HG02970 (cell line): ENCODE results near the gene ETV1.

Experiments
- ATAC-seq: cut with Tn5 transposase; IDR thresholded peaks from one replicate; pipeline ENCODE4 v1.9.1; 2021; ENCODE audit warnings: mild to moderate bottlenecking, moderate library complexity, moderate number of reproducible peaks; ENCODE audit not compliant: unreplicated experiment, low FRiP score

The ETV1 gene

GRCh38 chr7:13890793-13891192, 98.7 kb downstream of the ETV1 start:
- no peak for ATAC-seq

- no peak for ATAC-seq
Observed at GRCh38 chr7:13886356-13886755, 103.1 kb downstream of the ETV1 start.

GRCh38 chr7:13882051-13882450, 107.4 kb downstream of the ETV1 start:
- ATAC-seq, result no peak

GRCh38 chr7:13880789-13881188, 108.7 kb downstream of the ETV1 start:
- no peak for ATAC-seq

GRCh38 chr7:13879994-13880686, 109.3 kb downstream of the ETV1 start:
- no peak for ATAC-seq

GRCh38 chr7:13879143-13879542, 110.3 kb downstream of the ETV1 start:
- no peak for ATAC-seq

- ATAC-seq, result no peak
Observed at GRCh38 chr7:13878154-13878553, 111.3 kb downstream of the ETV1 start.

- ATAC-seq, result no peak
Observed at GRCh38 chr7:13875496-13876074, 113.9 kb downstream of the ETV1 start.

- ATAC-seq, result no peak
Observed at GRCh38 chr7:13874783-13875182, 114.7 kb downstream of the ETV1 start.

- ATAC-seq, result no peak
Observed at GRCh38 chr7:13872709-13873108, 116.8 kb downstream of the ETV1 start.

GRCh38 chr7:13871008-13871407, 118.5 kb downstream of the ETV1 start:
- ATAC-seq, result no peak

GRCh38 chr7:13860734-13861133, 128.7 kb downstream of the ETV1 start:
- no peak for ATAC-seq

- ATAC-seq, result no peak
Observed at GRCh38 chr7:13856012-13856411, 133.5 kb downstream of the ETV1 start.

- ATAC-seq, result no peak
Observed at GRCh38 chr7:13852281-13852968, 137.0 kb downstream of the ETV1 start.

GRCh38 chr7:13851736-13852135, 137.7 kb downstream of the ETV1 start:
- ATAC-seq, result no peak

- peak; percentile 95 for ATAC-seq
Observed at GRCh38 chr7:13850185-13850752, 139.2 kb downstream of the ETV1 start.

GRCh38 chr7:13849163-13849892, 140.1 kb downstream of the ETV1 start:
- no peak for ATAC-seq

GRCh38 chr7:13848681-13849131, 140.8 kb downstream of the ETV1 start:
- no peak for ATAC-seq

GRCh38 chr7:13846386-13846785, 143.1 kb downstream of the ETV1 start:
- ATAC-seq, result no peak

- ATAC-seq, result no peak
Observed at GRCh38 chr7:13845601-13846000, 143.9 kb downstream of the ETV1 start.

GRCh38 chr7:13844954-13845353, 144.5 kb downstream of the ETV1 start:
- ATAC-seq, result no peak
